Caco-2 (cell line): ENCODE results near the gene TLR8. TPM values are rescaled to one million over a fixed set of nuclear protein-coding genes. Genes with fewer than 3 reads are reported as not detected.
"Not testable (repeated sequence)": the region's sequence is repeated elsewhere in the genome, so short reads cannot be mapped to it uniquely, and the experiment has no call there.

Experiments
- BruUV-seq: library from RNA; stranded (reverse); fragments of 400-500 nt; replicated peaks from 2 replicates; lab custom pipeline; 2021; lab: Mats Ljungman, UMichigan
- CTCF ChIA-PET: fragments of 300-600 bp; sonication (Branson Sonifier 250); formaldehyde crosslinking; loops from one replicate; lab custom pipeline; 2022; ENCODE audit warnings: antibody characterized with exemption; lab: Charles Lee
- POLR2A ChIA-PET: fragments of 300-600 bp; sonication (Branson Sonifier 250); formaldehyde crosslinking; loops from one replicate; lab custom pipeline; 2022; ENCODE audit warnings: antibody characterized with exemption; lab: Charles Lee
- DNase-seq, 2 experiments: peaks; one replicate each; pipeline versions ENCODE4 v3.0.0 to v3.0.0-alpha.2; 2020 to 2022
- H3K27me3 ChIP-seq: replicated peaks from 2 replicates; pipeline ENCODE4 v1.6.0; 2011; ENCODE audit warnings: low read length; ENCODE audit not compliant: control insufficient read depth, insufficient read depth
- H3K36me3 ChIP-seq: 2 replicates; pipeline ENCODE4 v1.5.1; 2011; ENCODE audit warnings: low read length; ENCODE audit not compliant: control insufficient read depth, insufficient read depth
- H3K4me1 ChIP-seq: fragments of 250-450 bp; sonication (Bioruptor Pico); 2 replicates; pipeline ENCODE4 v1.5.1; 2020; ENCODE audit warnings: mild to moderate bottlenecking
- H3K4me3 ChIP-seq: 2 replicates; pipeline ENCODE4 v1.5.1; 2011; ENCODE audit warnings: low read depth, mild to moderate bottlenecking, control low read depth, low read length
- H3K9me3 ChIP-seq: fragments of 250-450 bp; sonication (Bioruptor Pico); 2 replicates; pipeline ENCODE4 v1.5.1; 2020; ENCODE audit warnings: mild to moderate bottlenecking, moderate library complexity
- H3K27ac Mint-ChIP-seq: one replicate; pipeline ENCODE4 v1.8.0; 2022; ENCODE audit warnings: mixed read lengths; ENCODE audit not compliant: unreplicated experiment
- H3K27me3 Mint-ChIP-seq: one replicate; pipeline ENCODE4 v1.8.0; 2022; ENCODE audit warnings: mixed read lengths; ENCODE audit not compliant: insufficient read depth, unreplicated experiment
- H3K36me3 Mint-ChIP-seq: one replicate; pipeline ENCODE4 v1.8.0; 2022; ENCODE audit warnings: mild to moderate bottlenecking, mixed read lengths; ENCODE audit not compliant: insufficient read depth, unreplicated experiment
- H3K4me1 Mint-ChIP-seq: one replicate; pipeline ENCODE4 v1.8.0; 2022; ENCODE audit warnings: low read depth, mixed read lengths; ENCODE audit not compliant: unreplicated experiment
- H3K4me3 Mint-ChIP-seq: one replicate; pipeline ENCODE4 v1.8.0; 2022; ENCODE audit warnings: mild to moderate bottlenecking, moderate library complexity, mixed read lengths; ENCODE audit not compliant: unreplicated experiment
- H3K9me3 Mint-ChIP-seq: one replicate; pipeline ENCODE4 v1.8.0; 2022; ENCODE audit warnings: mixed read lengths; ENCODE audit not compliant: unreplicated experiment
- intact Hi-C: fragments of 100-400 bp; cut with micrococcal nuclease; formaldehyde crosslinking; loops from one replicate; pipeline ENCODE4 v1.10.0; 2022; ENCODE audit not compliant: unreplicated experiment
- total RNA-seq: library from RNA; stranded (reverse); gene quantifications from 2 replicates; pipeline ENCODE4 v1.2.3, GENCODE V29; 2022
- TF ChIP-seq, protein P1 (sequence below), 2 experiments: fragments of 200-600 bp in 1 of 2; IDR thresholded peaks; 1 replicate in 1 of 2; 2 replicates in 1 of 2; pipeline versions ENCODE4 v1.5.1 to v1.8.0; 2011 to 2022; ENCODE audit warnings: antibody characterized with exemption in 1 of 2, control low read depth in 1 of 2, inconsistent platforms in 1 of 2, low read depth in 1 of 2, low read length in 1 of 2, mild to moderate bottlenecking in 1 of 2, moderate library complexity in 1 of 2; ENCODE audit not compliant: insufficient read depth in 1 of 2, severe bottlenecking in 1 of 2, unreplicated experiment in 1 of 2

Gene TLR8
- total RNA-seq, 1 experiment from 2014 or later = not detected

DNA sequence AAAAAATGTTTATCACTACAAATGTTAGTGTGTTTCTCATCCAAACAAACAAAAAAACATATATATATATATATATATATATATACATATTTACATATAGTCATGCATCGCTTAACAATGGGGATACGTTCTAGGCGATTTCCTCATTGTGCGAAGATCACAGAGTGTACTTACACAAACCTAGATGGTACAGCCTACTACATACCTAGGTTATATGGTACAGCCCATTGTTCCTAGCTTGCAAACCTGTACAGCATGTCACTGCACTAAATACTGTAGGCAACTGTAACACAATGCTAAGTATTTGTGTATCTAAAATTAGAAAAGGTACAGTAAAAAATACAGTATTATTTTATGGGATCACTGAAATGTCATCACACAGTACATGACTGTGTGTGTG, 52.0 kb downstream of the TLR8 start:
- ChIA-PET POLR2A (no interaction called here), CTCF (no interaction called here)
- DNase-seq = no peak
- intact Hi-C loops = no loop called here
- Mint-ChIP-seq H3K9me3 (no peaks in the 10 kb centered on the region), H3K36me3 (no peaks in the 10 kb centered on the region), H3K27ac (no peak overlapping the region), H3K27me3 (no peaks in the 10 kb centered on the region), H3K4me1 (no peaks in the 10 kb centered on the region), H3K4me3 (no peak overlapping the region)
- Histone ChIP-seq H3K4me3 (no peak overlapping the region), H3K4me1 (0 out of 2 replicates have a peak, but pooled peaks cover 6% of the 10 kb centered on the region), H3K27me3 (no peaks in the 10 kb centered on the region), H3K36me3 (no peaks in the 10 kb centered on the region), H3K9me3 (no peaks in the 10 kb centered on the region)
- no TSS peak for BruUV-seq
- TF ChIP-seq, protein P1, sequence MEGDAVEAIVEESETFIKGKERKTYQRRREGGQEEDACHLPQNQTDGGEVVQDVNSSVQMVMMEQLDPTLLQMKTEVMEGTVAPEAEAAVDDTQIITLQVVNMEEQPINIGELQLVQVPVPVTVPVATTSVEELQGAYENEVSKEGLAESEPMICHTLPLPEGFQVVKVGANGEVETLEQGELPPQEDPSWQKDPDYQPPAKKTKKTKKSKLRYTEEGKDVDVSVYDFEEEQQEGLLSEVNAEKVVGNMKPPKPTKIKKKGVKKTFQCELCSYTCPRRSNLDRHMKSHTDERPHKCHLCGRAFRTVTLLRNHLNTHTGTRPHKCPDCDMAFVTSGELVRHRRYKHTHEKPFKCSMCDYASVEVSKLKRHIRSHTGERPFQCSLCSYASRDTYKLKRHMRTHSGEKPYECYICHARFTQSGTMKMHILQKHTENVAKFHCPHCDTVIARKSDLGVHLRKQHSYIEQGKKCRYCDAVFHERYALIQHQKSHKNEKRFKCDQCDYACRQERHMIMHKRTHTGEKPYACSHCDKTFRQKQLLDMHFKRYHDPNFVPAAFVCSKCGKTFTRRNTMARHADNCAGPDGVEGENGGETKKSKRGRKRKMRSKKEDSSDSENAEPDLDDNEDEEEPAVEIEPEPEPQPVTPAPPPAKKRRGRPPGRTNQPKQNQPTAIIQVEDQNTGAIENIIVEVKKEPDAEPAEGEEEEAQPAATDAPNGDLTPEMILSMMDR (IDR thresholded peaks at IDR 0.05; ENCODE audit: insufficient read depth in 1 of 2, low read depth in 1 of 2, low read length in 1 of 2, severe bottlenecking in 1 of 2, unreplicated experiment in 1 of 2) = no peak

DNA sequence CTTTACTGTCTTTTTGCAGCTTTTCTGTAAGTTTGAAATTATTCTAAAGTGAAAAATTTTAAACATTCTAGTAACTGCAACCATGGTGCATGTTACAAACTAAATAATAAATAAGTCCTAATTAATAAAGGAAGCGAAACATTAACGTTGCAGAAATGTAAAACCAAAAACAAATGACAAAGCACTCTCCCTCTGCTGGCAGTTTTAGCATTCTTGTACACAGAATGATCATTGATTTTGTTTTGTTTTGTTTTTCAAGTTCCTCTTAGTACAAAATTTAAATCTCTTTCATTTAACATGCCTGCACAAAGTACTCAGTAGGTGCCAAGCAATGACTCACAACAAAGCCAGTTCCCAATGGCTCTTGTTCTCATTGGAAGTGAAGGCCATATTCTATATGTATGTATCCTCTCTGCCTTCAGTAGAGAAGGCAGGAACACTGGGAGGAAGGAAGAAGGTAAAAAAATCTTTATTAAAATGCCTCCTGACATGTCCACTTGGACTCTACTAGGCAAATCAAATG, 54.8 kb downstream of the TLR8 start:
- Mint-ChIP-seq H3K27me3 (no peaks in the 10 kb centered on the region), H3K36me3 (no peaks in the 10 kb centered on the region), H3K4me1 (no peaks in the 10 kb centered on the region), H3K4me3 (no peak overlapping the region), H3K9me3 (no peaks in the 10 kb centered on the region), H3K27ac (no peak overlapping the region)
- Histone ChIP-seq H3K9me3 (no peaks in the 10 kb centered on the region), H3K36me3 (no peaks in the 10 kb centered on the region), H3K4me1 (0 out of 2 replicates have a peak, but pooled peaks cover 6% of the 10 kb centered on the region), H3K27me3 (no peaks in the 10 kb centered on the region), H3K4me3 (no peak overlapping the region)
- TF ChIP-seq, protein P1 (IDR thresholded peaks at IDR 0.05; ENCODE audit: insufficient read depth in 1 of 2, low read depth in 1 of 2, low read length in 1 of 2, severe bottlenecking in 1 of 2, unreplicated experiment in 1 of 2) = no peak
- no peak for DNase-seq
- CTCF ChIA-PET = no interaction called here
- BruUV-seq = no TSS peak
- POLR2A ChIA-PET = no interaction called here
- intact Hi-C loops = no loop called here

DNA sequence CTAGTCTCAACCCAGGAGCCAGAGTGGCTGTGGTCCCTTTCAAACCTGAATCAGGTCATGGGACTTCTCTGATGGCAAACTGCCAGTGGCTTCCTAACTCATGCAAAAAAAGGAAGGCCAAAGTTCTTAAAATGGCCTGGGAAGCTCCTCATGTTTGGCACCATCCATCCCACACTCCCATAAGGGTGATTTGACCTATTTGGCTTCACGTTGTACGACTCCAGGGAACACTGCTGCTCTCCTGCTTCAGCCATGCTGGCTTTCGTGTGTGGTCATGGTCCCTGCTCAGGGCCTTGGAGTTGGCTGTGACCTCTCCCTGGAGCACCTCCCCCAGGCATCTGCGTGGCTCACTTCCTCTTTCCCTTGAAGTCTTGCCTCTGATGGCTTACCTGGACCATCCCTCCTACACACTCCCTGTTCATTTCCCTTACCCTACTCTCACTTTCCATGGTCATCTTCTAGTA, 55.7 kb downstream of the TLR8 start:
- Histone ChIP-seq H3K36me3 (no peaks in the 10 kb centered on the region), H3K4me1 (no peaks in the 10 kb centered on the region), H3K9me3 (no peaks in the 10 kb centered on the region), H3K27me3 (no peaks in the 10 kb centered on the region), H3K4me3 (no peak overlapping the region)
- Mint-ChIP-seq H3K27me3 (no peaks in the 10 kb centered on the region), H3K4me3 (no peak overlapping the region), H3K36me3 (no peaks in the 10 kb centered on the region), H3K27ac (no peak overlapping the region), H3K9me3 (no peaks in the 10 kb centered on the region), H3K4me1 (no peaks in the 10 kb centered on the region)
- CTCF ChIA-PET = no interaction called here
- no peak for DNase-seq
- no TSS peak for BruUV-seq
- POLR2A ChIA-PET = no interaction called here
- TF ChIP-seq, protein P1 (IDR thresholded peaks at IDR 0.05; ENCODE audit: insufficient read depth in 1 of 2, low read depth in 1 of 2, low read length in 1 of 2, severe bottlenecking in 1 of 2, unreplicated experiment in 1 of 2) = no peak
- intact Hi-C loops = no loop called here

DNA sequence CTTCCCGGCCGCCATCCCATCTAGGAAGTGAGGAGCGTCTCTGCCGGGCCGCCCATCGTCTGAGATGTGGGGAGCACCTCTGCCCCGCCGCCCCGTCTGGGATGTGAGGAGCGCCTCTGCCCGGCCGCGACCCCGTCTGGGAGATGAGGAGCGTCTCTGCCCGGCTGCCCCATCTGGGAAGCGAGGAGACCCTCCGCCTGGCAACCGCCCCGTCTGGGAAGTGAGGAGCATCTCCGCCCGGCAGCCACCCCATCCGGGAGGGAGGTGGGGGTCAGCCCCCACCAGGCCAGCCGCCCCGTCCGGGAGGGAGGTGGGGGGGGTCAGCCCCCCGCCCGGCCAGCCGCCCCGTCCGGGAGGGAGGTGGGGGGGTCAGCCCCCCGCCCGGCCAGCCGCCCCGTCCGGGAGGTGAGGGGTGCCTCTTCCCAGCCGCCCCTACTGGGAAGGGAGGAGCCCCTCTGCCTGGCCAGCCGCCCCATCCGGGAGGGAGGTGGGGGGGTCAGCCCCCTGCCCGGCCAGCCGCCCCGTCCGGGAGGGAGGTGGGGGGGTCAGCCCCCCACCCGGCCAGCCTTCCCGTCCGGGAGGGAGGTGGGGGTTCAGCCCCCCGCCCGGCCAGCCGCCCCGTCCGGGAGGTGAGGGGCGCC, 56.9 kb downstream of the TLR8 start:
- H3K4me3 ChIP-seq, CTCF ChIA-PET, H3K27me3 ChIP-seq, H3K4me1 Mint-ChIP-seq, H3K4me1 ChIP-seq, BruUV-seq, H3K36me3 ChIP-seq, POLR2A ChIA-PET, H3K9me3 Mint-ChIP-seq, intact Hi-C loops, H3K9me3 ChIP-seq, H3K4me3 Mint-ChIP-seq, H3K27ac Mint-ChIP-seq, H3K27me3 Mint-ChIP-seq, DNase-seq, H3K36me3 Mint-ChIP-seq: not testable (repeated sequence)
